Endodermal cell (in vitro differentiated cells): ENCODE data around the gene NAA10. TPM values are rescaled to one million over a fixed set of nuclear protein-coding genes. Genes with fewer than 3 reads are reported as not detected.

Experiments used
- DNase-seq: peaks from one replicate; pipeline ENCODE4 v3.0.0-alpha.2; 2017
- H3K27ac ChIP-seq: 2 replicates; pipeline ENCODE4 v1.5.1; 2013; ENCODE audit warnings: mild to moderate bottlenecking, low read depth, low read length, moderate library complexity
- H3K27me3 ChIP-seq: 2 replicates; pipeline ENCODE4 v1.6.1; 2013; ENCODE audit warnings: mild to moderate bottlenecking, low read length, moderate library complexity; ENCODE audit not compliant: insufficient read depth, control insufficient read depth, poor library complexity, severe bottlenecking
- H3K36me3 ChIP-seq: 2 replicates; pipeline ENCODE4 v1.7.0; 2013; ENCODE audit warnings: mild to moderate bottlenecking, low read length, moderate library complexity; ENCODE audit not compliant: control insufficient read depth, insufficient read depth
- H3K4me1 ChIP-seq: one replicate; pipeline ENCODE4 v1.7.0; 2013; ENCODE audit warnings: low read length; ENCODE audit not compliant: control insufficient read depth, insufficient read depth
- H3K4me3 ChIP-seq: 2 replicates; pipeline ENCODE4 v1.5.1; 2013; ENCODE audit warnings: mild to moderate bottlenecking, low read length, moderate library complexity
- H3K9ac ChIP-seq: 2 replicates; pipeline ENCODE4 v1.6.1; 2013; ENCODE audit warnings: mild to moderate bottlenecking, low read length, moderate library complexity; ENCODE audit not compliant: poor library complexity, severe bottlenecking; ENCODE audit errors: extremely low read depth
- H3K9me3 ChIP-seq: 2 replicates; pipeline ENCODE4 v1.6.1; 2013; ENCODE audit warnings: mild to moderate bottlenecking, low read length, moderate library complexity; ENCODE audit not compliant: control insufficient read depth
- H3K27ac Mint-ChIP-seq: 2 replicates; pipeline ENCODE4 v1.8.0; 2020; ENCODE audit warnings: mixed read lengths
- H3K27me3 Mint-ChIP-seq: 2 replicates; pipeline ENCODE4 v1.8.0; 2021; ENCODE audit warnings: mild to moderate bottlenecking, mixed read lengths; ENCODE audit not compliant: insufficient read depth
- H3K36me3 Mint-ChIP-seq: 2 replicates; pipeline ENCODE4 v1.8.0; 2020; ENCODE audit warnings: low read depth, mixed read lengths
- H3K4me1 Mint-ChIP-seq: 2 replicates; pipeline ENCODE4 v1.8.0; 2020; ENCODE audit warnings: mixed read lengths
- H3K4me3 Mint-ChIP-seq: 2 replicates; pipeline ENCODE4 v1.8.0; 2020; ENCODE audit warnings: mild to moderate bottlenecking, moderate library complexity, mixed read lengths
- H3K9me3 Mint-ChIP-seq: 2 replicates; pipeline ENCODE4 v1.8.0; 2020; ENCODE audit warnings: mild to moderate bottlenecking, mixed read lengths
- CTCF ChIP-seq: fragments of 200-600 bp; sonication (generic); conservative IDR thresholded peaks from 2 replicates; pipeline ENCODE4 v1.5.0; 2021; ENCODE audit warnings: antibody characterized with exemption, mild to moderate bottlenecking
- WGBS, 2 experiments: methylation state at CpG; one replicate each; pipeline versions ENCODE4 v1.1.5 to v1.1.7; 2013; ENCODE audit warnings: missing lambda C conversion rate in 2 of 2, mixed read lengths in 1 of 2; ENCODE audit not compliant: insufficient coverage in 1 of 2, insufficient read length in 1 of 2; 5-methylcytosine and 5-hydroxymethylcytosine counted together
- total RNA-seq, 2 donors: library from RNA; stranded (reverse); fragmentation: NEBNext Ultra II Directional in 1 of 2; extraction: Animal tissue kit (Norgen Biotek cat#: 25700) in 1 of 2; gene quantifications; 2 replicates in 1 of 2; 3 replicates in 1 of 2; pipeline ENCODE4 v1.2.1, GENCODE V29; 2021

Gene NAA10
- total RNA-seq, 2 donors from 2014 or later = 91.6 to 99.3 TPM

GRCh38 chrX:153966283-153966688 lies 31.4 kb upstream of the NAA10 start:
- DNase-seq = no peak
- H3K4me3 ChIP-seq = no peak overlapping the region
- WGBS, 2 experiments = 93 to 100% methylated on average over 1 to 15 of the region's 15 CpGs
- H3K4me1 ChIP-seq = peaks cover 9% of the 10 kb centered on the region
- Mint-ChIP-seq H3K36me3 (peaks cover 46% of the 10 kb centered on the region), H3K27ac (peak overlapping the region; percentile 88), H3K9me3 (no peaks in the 10 kb centered on the region), H3K27me3 (no peaks in the 10 kb centered on the region), H3K4me3 (no peak overlapping the region), H3K4me1 (peaks cover 32% of the 10 kb centered on the region)
- TF ChIP-seq CTCF = no peak
- peaks cover 34% of the 10 kb centered on the region for H3K36me3 ChIP-seq
- no peak overlapping the region for H3K9ac ChIP-seq
- no peaks in the 10 kb centered on the region for H3K27me3 ChIP-seq
- no peak overlapping the region for H3K27ac ChIP-seq
- no peaks in the 10 kb centered on the region for H3K9me3 ChIP-seq

GRCh38 chrX:153965406-153965805 lies 30.6 kb upstream of the NAA10 start:
- no peak overlapping the region for H3K27ac Mint-ChIP-seq
- Histone ChIP-seq H3K36me3 (peaks cover 39% of the 10 kb centered on the region), H3K4me3 (no peak overlapping the region), H3K4me1 (peaks cover 9% of the 10 kb centered on the region), H3K9me3 (no peaks in the 10 kb centered on the region), H3K27ac (no peak overlapping the region), H3K27me3 (no peaks in the 10 kb centered on the region), H3K9ac (no peak overlapping the region)
- WGBS, 2 experiments = 94% methylated on average over 5 of the region's 5 CpGs; no CpG with 5 or more reads in 1 of the 2 experiments
- peaks cover 32% of the 10 kb centered on the region for H3K4me1 Mint-ChIP-seq
- H3K27me3 Mint-ChIP-seq = no peaks in the 10 kb centered on the region
- no peak for DNase-seq
- no peak for TF ChIP-seq CTCF
- no peaks in the 10 kb centered on the region for H3K9me3 Mint-ChIP-seq
- no peak overlapping the region for H3K4me3 Mint-ChIP-seq
- peaks cover 55% of the 10 kb centered on the region for H3K36me3 Mint-ChIP-seq

- no peak overlapping the region for H3K4me3 Mint-ChIP-seq
- H3K27me3 ChIP-seq = no peaks in the 10 kb centered on the region
- peak overlapping the region; percentile 48 for H3K27ac Mint-ChIP-seq
- H3K9me3 ChIP-seq = no peaks in the 10 kb centered on the region
- peaks cover 9% of the 10 kb centered on the region for H3K4me1 ChIP-seq
- no peak overlapping the region for H3K27ac ChIP-seq
- TF ChIP-seq CTCF = no peak
- DNase-seq = no peak
- H3K36me3 Mint-ChIP-seq = peaks cover 67% of the 10 kb centered on the region
- no peaks in the 10 kb centered on the region for H3K9me3 Mint-ChIP-seq
- peaks cover 45% of the 10 kb centered on the region for H3K36me3 ChIP-seq
- peaks cover 28% of the 10 kb centered on the region for H3K4me1 Mint-ChIP-seq
- no peak overlapping the region for H3K9ac ChIP-seq
- no peak overlapping the region for H3K4me3 ChIP-seq
- 98% methylated on average over 14 of the region's 14 CpGs; no CpG with 5 or more reads in 1 of the 2 experiments for WGBS, 2 experiments
- no peaks in the 10 kb centered on the region for H3K27me3 Mint-ChIP-seq
These were observed 29.3 kb upstream of the NAA10 start for GRCh38 chrX:153964105-153964504.
